ENCODE results near the gene SRP68.
"Not testable (repeated sequence)": the region's sequence is repeated elsewhere in the genome, so short reads cannot be mapped to it uniquely, and the experiment has no call there.

The SRP68 gene

DNA sequence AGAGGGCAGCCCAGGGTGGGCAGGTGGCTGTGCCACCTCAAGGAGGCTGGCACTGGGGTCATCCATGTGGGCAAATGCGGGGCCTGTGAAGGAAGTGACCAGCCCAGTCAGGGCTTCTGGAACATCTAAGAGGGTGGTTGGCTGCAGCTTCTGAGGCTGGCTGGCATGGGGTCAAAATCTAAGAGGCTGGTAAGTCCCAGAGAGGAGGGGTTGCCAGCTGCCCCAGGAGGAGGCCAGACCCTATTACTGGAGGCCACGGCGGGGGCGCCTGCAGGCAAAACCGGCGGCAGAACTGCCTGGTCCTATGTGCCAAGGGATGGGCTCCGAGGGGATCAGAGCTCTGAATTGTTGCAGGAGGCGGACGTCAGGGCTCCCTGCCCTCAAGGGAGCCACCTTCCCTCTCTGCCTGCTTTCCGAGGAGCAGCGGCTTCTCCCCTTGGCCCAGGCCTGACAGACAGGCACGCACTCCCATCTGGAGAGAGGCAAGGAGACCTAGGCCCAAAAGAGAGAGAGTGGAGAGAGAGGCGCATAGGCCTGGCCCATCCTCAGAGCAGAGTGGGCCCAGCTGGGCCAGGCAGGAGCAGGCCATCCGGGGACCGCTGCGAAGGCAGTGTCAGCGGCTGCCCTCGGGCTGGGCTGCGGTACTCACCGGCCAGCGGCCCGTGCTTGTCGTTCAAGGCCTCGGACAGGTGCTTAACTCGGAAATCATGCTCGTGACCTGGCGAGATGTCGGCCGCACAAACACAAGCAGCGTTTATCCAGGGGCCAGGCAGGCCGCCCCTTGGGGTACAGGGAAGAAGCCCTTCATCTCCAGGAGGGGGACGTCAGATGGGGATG, 17.6 kb upstream of the SRP68 start:
- DNase-seq = no peak

DNA sequence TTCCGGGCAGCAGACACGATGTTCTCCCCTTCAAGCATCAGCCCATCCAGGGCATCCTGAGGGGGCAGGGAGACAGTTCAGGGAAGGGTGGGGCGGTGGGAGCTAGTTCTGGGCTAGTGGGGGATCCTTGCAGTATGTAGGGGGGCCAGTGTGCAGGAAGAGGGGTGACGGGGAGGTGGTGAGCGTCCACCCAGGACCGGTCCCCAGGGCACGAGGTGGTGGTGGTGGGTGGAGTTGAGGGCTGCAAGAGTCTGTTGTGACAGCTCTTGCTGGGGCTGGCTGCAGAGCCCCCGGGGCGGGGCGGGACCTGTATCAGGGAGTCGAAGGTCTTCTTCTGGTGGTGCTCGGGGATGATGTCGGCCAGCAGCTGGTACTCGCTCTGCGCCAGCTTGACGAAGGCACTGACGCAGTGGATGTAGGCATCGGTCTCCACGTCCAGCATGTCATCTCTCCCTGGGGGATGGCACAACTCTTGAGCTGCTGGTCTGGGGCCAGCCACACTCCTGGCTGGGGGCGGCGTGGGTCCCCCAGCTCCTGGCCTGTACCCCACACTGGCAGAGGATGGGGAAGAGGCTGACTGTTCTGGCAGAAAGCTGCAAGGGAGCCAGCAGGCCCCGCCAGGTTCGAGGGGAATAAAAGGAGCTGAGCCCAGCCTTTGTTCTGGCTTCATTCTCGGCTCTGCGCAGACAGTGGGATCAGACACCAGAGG, 16.7 kb upstream of the SRP68 start:
- DNase-seq = no peak

DNA sequence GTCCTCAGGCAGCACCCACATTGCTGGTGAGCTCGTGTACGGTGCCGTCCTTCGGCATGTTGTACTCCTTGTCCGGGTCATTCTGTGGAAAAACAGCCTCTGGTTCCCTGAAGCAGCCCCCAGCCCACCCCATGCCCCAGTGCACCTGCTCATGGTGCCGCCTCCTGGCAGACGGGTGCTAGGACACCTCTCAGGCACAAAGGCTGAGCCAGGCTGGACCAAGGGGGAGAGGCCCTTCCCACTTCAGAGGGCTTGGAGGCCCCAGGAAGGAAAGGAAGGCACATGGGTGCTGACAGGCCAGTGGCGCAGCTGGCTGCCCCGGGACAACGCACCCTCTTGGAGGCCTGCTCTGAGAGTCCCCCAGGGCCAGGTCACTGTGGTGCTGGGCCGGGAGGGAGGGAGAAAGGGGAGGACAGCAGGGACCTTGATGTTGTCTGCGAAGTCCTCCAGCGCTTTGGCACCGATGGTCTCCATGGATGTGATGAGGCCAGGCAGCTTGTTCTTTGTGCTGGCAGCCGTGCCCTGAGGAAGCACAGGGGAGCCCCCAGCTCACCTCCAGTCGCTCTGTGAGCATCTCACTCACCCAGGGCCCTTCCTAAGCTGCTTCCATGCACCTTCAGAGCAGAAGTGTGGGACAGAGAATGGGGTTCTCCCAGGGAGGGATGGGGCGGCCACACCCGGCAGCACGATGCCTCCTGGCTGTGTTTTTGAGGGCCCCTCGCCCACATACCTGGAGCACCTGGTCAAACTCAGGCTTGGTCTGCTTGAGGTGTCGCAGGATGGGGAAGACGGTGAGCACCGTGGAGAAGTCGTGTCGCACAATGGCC, 15.9 kb upstream of the SRP68 start:
- DNase-seq = no peak

DNA sequence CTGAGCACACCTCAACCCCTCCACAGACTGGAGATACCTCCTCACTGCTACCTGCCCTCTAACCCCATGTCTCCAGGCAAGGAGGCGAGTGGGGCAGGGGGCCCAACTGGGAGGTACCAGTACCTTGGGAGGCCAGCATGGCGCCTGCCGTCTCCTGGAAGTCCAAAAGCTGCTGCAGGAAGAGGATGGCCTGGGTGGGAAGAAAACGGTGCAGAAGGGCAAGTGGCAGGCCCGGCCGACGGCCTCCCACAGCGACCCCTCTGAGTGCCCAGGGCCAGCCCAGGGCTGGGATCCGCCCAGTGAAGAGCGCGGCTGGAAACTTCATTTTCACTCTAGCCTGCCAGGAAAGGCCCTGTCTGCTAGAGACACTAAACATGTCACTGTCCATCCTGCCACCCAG, 15.2 kb upstream of the SRP68 start:
- DNase-seq = no peak

DNA sequence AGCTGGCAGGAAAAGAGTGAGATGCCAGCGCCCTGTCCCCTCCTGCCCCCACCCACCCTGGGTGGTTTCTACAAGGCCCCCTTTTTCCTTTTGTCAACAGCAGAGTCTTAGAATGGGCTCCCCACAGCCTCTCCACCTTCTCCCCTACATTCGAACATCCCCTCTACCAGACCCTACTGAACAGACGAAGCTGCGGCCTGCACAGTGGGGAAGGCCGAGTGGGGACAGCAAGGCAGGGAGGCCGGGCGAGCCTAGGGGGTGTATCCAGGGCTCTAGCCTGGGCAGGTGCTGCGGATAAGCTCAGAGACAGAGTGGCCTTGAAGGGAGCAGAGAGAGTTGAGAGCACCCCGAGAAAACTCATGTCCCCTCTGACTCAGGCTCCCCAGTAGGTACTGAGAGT, 14.1 kb upstream of the SRP68 start:
- no peak for DNase-seq

DNA sequence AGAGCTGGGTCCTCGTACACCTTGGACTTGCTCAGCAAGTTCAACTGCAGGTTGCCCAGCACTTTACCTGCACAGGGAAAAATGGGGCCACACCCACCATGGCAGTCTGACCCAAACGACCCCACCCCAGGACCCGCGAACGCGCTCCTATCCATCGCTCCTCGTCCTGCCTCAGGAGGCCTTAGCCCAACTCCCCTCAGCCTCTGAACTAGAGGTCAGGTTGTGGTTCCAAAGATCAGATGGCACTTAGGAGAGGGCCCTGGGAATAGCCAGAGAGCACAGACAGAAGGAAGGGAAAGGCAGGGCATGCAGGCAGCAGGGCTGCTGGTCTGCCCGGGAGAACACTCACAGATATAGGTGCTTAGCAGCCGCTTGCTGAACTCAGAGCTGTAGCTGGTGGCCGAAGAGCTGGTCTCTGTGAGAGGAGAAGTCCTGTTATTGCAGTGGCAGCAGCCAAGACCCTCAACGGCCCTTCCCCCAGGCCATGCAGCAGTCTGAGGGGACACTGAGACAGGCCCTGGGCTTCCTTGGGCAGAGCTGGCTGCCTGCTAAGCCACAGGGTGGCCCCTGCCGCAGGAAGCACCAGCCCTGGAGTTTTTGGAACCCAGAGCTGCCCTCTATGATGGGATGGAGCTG, 13.5 kb upstream of the SRP68 start:
- no peak for DNase-seq

DNA sequence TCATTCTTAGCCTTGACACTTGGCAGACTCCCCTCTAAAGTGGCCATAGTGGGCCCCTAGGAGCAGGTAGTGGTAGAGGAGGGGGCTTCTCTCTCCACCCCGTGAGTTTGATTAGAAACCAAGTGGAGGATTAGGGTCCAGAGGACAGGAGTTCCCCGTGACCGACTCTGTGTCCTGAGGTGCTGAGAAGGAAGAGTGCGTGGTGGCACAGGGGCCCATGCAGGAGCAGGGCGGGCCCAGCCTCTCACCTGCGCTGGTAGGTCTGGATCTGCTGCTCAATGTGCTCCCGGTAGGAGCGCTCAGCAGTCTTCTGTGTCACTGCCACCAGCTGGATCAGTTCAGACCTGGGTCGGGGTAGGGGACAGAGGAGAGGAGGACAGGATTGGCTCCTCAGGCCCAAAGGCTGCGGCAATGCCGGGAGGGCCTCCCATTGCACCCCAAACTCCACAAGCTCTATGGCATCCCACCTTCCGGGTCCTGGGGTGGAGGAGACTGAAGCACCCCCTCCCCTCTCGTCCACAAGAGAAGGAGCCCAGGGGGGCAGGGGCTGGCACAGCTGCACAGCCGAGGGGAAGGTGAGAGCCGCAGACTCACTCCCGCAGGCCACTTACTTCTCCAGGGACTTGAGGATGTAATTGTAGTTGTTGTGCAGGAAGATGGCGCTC, 12.9 kb upstream of the SRP68 start:
- DNase-seq = no peak

DNA sequence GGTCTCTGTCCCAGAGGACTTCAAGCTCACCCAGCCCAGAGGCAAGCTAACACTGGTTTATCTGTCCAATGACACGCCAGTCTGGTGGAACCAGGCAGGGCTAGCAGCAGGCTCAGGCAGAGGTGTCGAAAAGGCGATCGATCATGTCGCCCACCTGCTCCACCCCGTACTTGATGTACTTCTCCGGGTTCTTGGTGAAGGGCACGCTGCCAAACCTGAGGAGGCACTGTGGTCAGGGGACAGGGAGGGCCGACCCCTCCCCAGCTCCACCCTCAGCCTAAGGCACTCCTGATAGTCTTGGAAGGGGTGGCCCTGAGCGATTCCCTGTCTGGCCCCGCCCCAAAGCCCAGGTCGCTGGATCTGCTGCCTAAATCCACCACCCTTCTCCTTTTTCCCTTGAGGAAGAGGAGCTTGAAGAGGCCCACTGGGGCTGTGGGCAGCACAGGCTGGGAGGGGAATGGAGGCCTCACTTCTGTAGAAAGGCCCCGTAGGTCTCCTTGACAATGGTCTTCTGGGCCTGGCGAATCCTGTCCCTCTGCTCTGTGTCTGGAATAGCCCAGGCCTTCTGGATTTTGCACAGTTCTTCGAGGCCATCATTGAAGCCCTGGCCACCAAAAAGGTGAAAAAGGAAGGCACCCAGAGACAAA, 11.3 kb upstream of the SRP68 start:
- no peak for DNase-seq

DNA sequence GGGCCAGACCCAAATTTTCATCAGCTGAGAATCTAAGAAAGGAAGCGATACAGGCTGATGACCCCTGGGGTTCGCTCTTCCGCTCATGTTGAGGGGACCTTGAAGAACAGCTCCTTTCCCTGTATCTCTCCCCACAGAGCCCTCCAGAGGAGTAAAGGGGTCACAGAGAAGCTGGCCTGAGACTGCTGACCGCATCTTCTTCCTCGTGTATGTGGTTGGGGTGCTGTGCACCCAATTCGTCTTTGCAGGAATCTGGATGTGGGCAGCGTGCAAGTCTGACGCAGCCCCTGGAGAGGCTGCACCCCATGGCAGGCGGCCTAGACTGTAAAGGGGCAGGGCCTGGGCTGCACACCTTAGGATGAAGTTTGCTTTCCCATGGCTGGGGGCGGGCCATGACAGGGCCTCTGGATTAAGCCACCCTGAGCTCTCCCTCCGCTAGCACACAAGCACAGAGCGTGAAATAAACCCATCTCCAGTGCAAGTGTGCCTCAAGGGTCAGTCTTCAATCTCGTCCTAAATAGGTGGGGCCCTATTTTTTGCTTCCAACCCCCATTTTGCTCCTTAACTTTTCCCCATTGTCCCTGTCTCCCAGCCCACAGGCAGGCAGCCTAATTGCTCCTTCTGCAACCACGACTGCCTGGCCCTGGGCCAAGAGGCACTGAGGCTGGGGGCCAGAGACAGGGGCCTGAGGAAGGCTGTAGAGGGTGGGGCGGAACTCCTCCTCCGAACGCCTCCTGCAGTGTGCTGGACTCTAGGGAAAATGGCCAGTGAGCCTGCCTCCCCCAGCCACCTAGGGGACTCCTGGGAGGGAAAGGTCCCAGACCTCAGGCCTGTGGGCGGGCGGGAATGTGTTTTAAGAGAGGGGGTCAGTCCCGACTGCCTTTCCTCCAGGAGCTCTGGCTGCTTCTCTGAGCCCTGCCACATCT, 10.3 kb upstream of the SRP68 start:
- DNase-seq = no peak

DNA sequence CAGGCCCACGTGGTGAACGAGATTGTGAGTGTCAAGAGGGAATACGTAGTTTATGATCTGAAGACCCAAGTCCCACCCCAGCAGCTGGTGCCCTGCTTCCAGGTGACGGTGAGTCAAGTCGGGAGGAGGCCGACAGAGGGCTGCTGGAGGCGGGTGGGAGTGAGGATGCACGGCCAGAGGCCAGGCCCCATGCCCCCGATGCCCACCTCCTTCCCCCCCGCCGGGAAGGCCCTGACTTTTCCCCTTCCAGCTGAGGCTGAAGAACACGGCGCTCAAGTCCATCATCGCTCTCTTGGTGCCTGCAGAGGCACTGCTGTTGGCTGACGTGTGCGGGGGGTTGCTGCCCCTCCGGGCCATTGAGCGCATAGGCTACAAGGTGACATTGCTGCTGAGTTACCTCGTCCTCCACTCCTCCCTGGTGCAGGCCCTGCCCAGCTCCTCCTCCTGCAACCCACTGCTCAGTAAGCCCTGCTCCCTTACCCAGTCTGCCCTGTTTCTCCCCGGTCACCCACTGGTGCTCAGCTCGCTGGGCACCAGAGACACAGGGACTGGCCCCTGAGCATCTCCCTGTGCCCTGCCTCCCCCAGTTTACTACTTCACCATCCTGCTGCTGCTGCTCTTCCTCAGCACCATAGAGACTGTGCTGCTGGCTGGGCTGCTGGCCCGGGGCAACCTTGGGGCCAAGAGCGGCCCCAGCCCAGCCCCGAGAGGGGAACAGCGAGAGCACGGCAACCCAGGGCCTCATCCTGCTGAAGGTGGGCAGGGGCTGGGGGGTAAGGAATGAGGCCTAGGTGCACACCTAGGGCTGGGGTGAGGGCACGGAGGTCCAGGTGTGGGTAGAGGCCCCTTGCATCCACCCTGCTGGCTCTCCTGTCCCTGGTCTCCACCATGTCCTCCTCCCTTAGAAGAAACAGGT, 9.2 kb upstream of the SRP68 start:
- no peak for DNase-seq

DNA sequence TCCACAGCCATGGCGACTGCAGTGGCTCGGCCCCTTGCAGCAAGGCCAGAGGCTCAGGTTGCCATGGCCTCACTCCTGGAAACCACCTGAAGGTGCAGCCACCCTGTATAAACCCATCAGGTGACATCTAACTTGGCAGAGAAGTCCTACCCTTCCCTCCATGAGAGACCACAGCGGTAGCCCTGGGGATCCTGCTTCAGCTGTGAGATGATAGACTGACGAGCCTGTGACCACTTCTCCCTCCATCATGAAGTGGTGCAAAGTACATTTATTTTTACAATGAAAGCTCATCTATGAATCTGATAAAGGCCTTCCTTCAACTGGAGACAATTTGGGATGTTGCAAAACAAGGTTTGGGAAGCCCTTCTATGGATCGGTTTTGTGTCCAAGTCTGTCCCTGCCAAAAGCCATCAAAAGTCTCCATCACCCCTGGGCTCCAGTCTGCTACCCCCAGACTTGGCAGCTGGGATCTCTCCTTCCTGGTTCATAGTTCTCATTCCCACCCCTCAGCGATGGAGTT, 8.5 kb upstream of the SRP68 start:
- no peak for DNase-seq

DNA sequence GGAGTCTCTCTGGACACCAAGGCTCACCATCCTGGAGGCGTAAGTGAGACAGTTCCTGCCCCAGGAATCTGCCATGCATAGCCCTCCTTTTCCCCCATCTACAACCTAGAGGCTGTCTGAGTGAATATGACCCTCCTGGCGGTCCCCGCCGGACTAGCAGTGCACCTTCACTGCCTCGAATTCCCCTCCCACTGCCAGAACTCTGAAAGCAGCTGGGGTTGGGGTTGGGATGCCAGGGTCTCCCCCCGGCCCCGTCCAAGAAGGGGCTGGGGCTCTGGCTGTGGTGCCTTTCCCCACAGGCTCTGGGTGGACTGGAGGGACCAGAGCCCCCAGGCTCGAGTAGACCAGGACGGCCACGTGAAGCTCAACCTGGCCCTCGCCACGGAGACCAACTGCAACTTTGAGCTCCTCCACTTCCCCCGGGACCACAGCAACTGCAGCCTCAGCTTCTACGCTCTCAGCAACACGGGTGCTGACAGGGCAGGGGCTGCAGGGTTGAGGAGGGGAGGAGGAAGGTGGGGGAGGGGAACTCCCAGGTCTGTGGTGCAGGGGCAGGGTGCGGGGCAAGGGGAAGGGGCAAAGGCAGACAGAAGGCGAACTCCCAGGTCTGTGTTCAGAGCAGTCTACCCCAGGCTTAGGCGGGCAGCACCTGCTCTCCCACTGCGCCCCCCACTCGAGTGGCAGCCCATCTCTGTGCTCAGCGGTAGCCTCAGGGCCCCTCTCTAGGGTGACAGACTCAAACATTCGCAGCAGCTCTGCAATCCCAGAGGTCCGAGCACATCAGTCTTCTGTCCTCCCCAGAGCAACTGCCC, 7.8 kb upstream of the SRP68 start:
- peak in 1 of 2 experiments; percentile 54 for DNase-seq

DNA sequence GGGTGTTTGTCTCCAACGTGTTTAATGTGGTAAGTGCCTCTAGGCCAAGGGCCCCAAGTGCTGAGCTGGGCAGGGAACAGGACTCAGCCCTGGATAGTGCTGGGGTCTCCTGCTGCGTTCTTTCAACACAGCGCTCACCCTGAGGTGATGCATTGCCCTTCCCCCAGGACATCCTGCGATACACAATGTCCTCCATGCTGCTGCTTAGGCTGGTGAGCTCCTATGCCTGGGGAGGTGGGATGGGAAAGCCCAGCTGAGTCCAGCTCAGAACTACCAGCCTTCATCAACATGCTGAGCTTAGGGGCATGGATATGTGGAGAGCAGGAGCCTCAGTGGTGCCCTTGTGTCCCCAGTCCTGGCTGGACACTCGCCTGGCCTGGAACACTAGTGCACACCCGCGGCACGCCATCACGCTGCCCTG, 7.2 kb upstream of the SRP68 start:
- no peak for DNase-seq

DNA sequence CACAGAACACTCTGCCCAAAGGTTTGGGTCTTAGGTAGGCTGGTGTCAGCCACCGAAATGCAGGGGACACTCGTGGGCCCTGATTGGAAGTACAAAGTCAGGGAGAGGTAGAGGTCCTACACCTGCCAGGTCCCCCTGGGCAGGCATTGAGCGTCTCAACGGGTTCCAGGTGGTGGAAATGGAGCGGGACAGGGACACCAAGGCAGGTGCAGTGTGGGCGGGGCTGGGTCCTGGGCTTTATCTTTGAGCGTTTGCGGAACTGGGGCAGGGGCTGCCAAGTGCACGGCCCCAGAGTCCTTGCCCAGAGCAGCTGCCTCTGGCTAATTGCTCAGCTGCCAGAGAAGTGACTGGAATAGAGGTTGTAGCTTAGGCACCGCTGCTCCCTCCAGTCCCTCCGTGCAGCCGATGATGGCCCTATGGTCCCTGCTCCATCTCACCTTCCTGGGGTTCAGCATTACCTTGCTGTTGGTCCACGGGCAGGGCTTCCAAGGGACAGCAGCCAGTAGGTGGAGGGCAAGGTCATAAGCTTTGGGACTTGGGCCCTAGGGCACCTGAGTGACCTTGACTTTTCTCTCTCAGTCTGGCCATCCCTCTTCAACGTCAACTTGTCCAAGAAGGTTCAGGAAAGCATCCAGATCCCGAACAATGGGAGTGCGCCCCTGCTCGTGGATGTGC, 6.7 kb upstream of the SRP68 start, which contains the start of gene ZACN:
Gene ZACN, plus strand, starts transcription at position 323 of the 675 bp plus-strand sequence. Its CDS starts 83 bp downstream, at position 406.
- DNase-seq = peak in 1 of 2 experiments; percentile 37

DNA sequence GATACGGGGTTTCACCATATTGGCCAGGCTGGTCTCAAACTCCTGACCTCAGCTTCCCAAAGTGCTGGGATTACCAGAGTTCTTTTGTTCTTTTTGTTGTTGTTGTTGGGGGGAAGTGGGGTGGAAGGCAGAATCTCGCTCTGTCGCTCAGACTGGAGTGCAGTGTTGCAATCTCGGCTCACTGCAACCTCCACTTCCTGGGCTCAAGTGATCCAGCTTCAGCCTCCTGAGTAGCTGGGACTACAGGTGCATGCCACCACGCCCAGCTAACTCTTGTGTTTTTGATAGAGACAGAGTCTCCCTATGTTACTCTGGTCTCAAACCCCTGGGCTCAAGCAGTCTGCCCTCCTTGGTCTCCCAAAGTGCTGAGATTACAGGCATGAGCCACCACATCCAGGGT, 6.1 kb upstream of the SRP68 start:
- not testable (repeated sequence) for DNase-seq

DNA sequence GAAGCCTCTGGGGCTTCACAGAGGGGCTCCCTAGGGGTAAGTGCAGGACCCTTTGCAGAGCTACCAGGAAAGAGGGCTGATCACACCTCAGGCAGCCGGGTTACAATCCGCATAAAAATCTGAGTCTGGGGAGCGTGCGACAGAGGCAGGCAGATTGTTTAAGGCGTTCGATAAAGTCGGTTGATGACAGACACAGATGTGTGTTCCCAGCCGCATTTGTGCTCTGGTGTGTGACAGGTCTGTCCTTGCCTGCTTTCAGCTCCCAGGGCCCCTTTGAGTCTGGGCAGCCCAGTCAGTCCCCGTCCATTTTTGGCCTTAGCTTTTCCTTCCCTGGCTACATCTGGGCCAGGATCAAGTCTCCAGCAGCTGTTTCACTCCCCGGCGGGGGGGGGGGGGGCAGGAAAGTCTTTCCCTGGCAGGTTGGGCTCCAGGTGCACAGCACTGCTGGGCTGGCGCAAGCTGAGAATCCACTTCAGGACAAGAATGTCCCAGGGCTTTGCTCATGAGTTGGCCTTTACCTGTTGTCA, 5.3 kb upstream of the SRP68 start:
- DNase-seq = peak in 1 of 2 experiments; percentile 36
